Mammary microvascular endothelial cell (primary cell): Measurements from ENCODE around the gene CXCL8. TPM values are rescaled to one million over a fixed set of nuclear protein-coding genes. Genes with fewer than 3 reads are reported as not detected.

Source experiments
- total RNA-seq: library from RNA; depleted of rRNA; stranded (reverse); fragments of >200 nt; gene quantifications from 2 replicates; pipeline ENCODE4 v1.2.3, GENCODE V29; 2015

Gene CXCL8
- 247 and 254 TPM in 2 replicates for total RNA-seq

DNA sequence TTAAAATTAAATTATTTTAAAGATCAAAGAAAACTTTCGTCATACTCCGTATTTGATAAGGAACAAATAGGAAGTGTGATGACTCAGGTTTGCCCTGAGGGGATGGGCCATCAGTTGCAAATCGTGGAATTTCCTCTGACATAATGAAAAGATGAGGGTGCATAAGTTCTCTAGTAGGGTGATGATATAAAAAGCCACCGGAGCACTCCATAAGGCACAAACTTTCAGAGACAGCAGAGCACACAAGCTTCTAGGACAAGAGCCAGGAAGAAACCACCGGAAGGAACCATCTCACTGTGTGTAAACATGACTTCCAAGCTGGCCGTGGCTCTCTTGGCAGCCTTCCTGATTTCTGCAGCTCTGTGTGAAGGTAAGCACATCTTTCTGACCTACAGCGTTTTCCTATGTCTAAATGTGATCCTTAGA lies at the start of gene CXCL8:
Gene CXCL8, plus strand, starts transcription at position 217 of the 426 bp plus-strand sequence. Its CDS starts 90 bp downstream, at position 307.

Other genes starting within 250 kb of the CXCL8 start
- gene RASSF6, start 120.1 kb upstream of the CXCL8 start, total RNA-seq: not detected in 2 replicates
- gene CXCL6, start 96.1 kb downstream of the CXCL8 start, total RNA-seq: 0.67 and 1.5 TPM in 2 replicates
- not detected in 2 replicates for gene PF4V1, start 112.7 kb downstream of the CXCL8 start, total RNA-seq
- 141 and 147 TPM in 2 replicates for gene CXCL1, start 128.8 kb downstream of the CXCL8 start, total RNA-seq
- not detected in 2 replicates for gene PF4, start 241.5 kb downstream of the CXCL8 start, total RNA-seq
- gene PPBP, start 247.6 kb downstream of the CXCL8 start, total RNA-seq: not detected in 2 replicates